PC-9 (cell line): ENCODE measurements around the gene IGDCC3. TPM values are rescaled to one million over a fixed set of nuclear protein-coding genes. Genes with fewer than 3 reads are reported as not detected.

Source experiments
- BruUV-seq: library from RNA; stranded (reverse); fragments of 400-500 nt; replicated peaks from 2 replicates; lab custom pipeline; 2021; lab: Mats Ljungman, UMichigan
- CTCF ChIA-PET: fragments of 300-600 bp; sonication (Branson Sonifier 250); formaldehyde crosslinking; loops from one replicate; lab custom pipeline; 2022; ENCODE audit warnings: antibody characterized with exemption; lab: Charles Lee
- POLR2A ChIA-PET: fragments of 300-600 bp; sonication (Branson Sonifier 250); formaldehyde crosslinking; loops from one replicate; lab custom pipeline; 2022; ENCODE audit warnings: antibody characterized with exemption; ENCODE audit not compliant: unreplicated experiment; lab: Charles Lee
- DNase-seq, 2 experiments: peaks; one replicate each; pipeline versions ENCODE4 v3.0.0 to v3.0.0-alpha.2; 2015 to 2022; ENCODE audit warnings: mixed read lengths in 1 of 2
- H2AFZ ChIP-seq: fragments of 200-600 bp; sonication (generic); 2 replicates; pipeline ENCODE4 v1.8.1; 2017; ENCODE audit warnings: antibody characterized with exemption
- H3F3A ChIP-seq: fragments of 200-600 bp; sonication (generic); 2 replicates; pipeline ENCODE4 v1.8.1; 2017; ENCODE audit warnings: antibody characterized with exemption, mild to moderate bottlenecking, low read depth; ENCODE audit not compliant: insufficient read depth
- H3K27ac ChIP-seq: fragments of 200-600 bp; sonication (generic); 2 replicates; pipeline ENCODE4 v1.6.1; 2016; ENCODE audit warnings: mixed run types
- H3K27me3 ChIP-seq: fragments of 200-600 bp; sonication (generic); 2 replicates; pipeline ENCODE4 v1.6.1; 2016; ENCODE audit warnings: low read depth, mixed run types; ENCODE audit not compliant: insufficient read depth
- H3K36me3 ChIP-seq: fragments of 200-600 bp; sonication (generic); 2 replicates; pipeline ENCODE4 v1.6.1; 2016; ENCODE audit warnings: low read depth, mixed run types
- H3K4me1 ChIP-seq: fragments of 200-600 bp; sonication (generic); replicated peaks from 2 replicates; pipeline ENCODE4 v1.6.1; 2016; ENCODE audit warnings: mixed run types; ENCODE audit not compliant: insufficient read depth
- H3K4me2 ChIP-seq: fragments of 200-600 bp; sonication (generic); 2 replicates; pipeline ENCODE4 v1.6.1; 2017; ENCODE audit warnings: mixed run types
- H3K4me3 ChIP-seq: fragments of 200-600 bp; sonication (generic); 2 replicates; pipeline ENCODE4 v1.6.1; 2016; ENCODE audit warnings: mixed run types
- H3K79me2 ChIP-seq: fragments of 200-600 bp; sonication (generic); 2 replicates; pipeline ENCODE4 v1.6.1; 2017; ENCODE audit warnings: low read depth, mixed run types
- H3K9me2 ChIP-seq: fragments of 200-600 bp; sonication (generic); 2 replicates; pipeline ENCODE4 v1.8.1; 2017; ENCODE audit warnings: mild to moderate bottlenecking; ENCODE audit not compliant: insufficient read depth
- H3K9me3 ChIP-seq: fragments of 200-600 bp; sonication (generic); 2 replicates; pipeline ENCODE4 v1.8.1; 2016; ENCODE audit warnings: low read depth; ENCODE audit not compliant: insufficient read depth
- H4K20me1 ChIP-seq: fragments of 200-600 bp; sonication (generic); 2 replicates; pipeline ENCODE4 v1.8.1; 2017; ENCODE audit not compliant: insufficient read depth
- CTCF ChIP-seq: fragments of 200-600 bp; sonication (generic); conservative IDR thresholded peaks from 2 replicates; pipeline ENCODE4 v1.6.1; 2017; ENCODE audit warnings: mixed run types, antibody characterized with exemption, mild to moderate bottlenecking, moderate library complexity
- EZH2 ChIP-seq: fragments of 200-600 bp; sonication (generic); IDR thresholded peaks from 2 replicates; pipeline ENCODE4 v1.8.0; 2017; ENCODE audit warnings: antibody characterized with exemption, low read depth
- intact Hi-C: fragments of 100-400 bp; cut with micrococcal nuclease; formaldehyde crosslinking; loops from one replicate; pipeline ENCODE4 v1.10.0; 2022; ENCODE audit not compliant: unreplicated experiment
- total RNA-seq: library from RNA; stranded (reverse); gene quantifications from 2 replicates; pipeline ENCODE4 v1.2.3, GENCODE V29; 2021

The IGDCC3 gene
- total RNA-seq, 1 experiment from 2014 or later, result 0.22 TPM

GRCh38 chr15:65305150-65305758 lies 72.5 kb downstream of the IGDCC3 start:
- TF ChIP-seq CTCF, result no peak
- no peak for TF ChIP-seq EZH2
- H3K27me3 ChIP-seq, result no peaks in the 10 kb centered on the region
- BruUV-seq, result no TSS peak
- H3K4me3 ChIP-seq, result peak overlapping the region; percentile 31; the same call in 1 of the 2 replicates
- H3K36me3 ChIP-seq, result no peaks in the 10 kb centered on the region
- H3K9me3 ChIP-seq, result no peaks in the 10 kb centered on the region
- H4K20me1 ChIP-seq, result no peaks in the 10 kb centered on the region
- H2AFZ ChIP-seq, result no peak overlapping the region
- ChIA-PET CTCF (interaction anchor here (0.7 to 1.5 kb wide), 2 partner anchors 14 to 20 kb away, joined by 6 to 7 read pairs; no protein-coding TSS in a partner anchor), POLR2A (interaction anchor here (0.6 to 1.7 kb wide), 20 partner anchors 9 to 1196 kb away, joined by 3 to 32 read pairs (median 8); partner anchors contain the start of genes CLPX, PARP16 and SLC51B)
- peaks cover 19% of the 10 kb centered on the region; the same call in 1 of the 2 replicates for H3F3A ChIP-seq
- intact Hi-C loops, result loop anchor here (2.0 kb wide), 2 partner anchors 120 to 272 kb away; partner anchors contain the start of gene CLPX
- peak overlapping the region; percentile 95 for H3K27ac ChIP-seq
- H3K4me2 ChIP-seq, result peak overlapping the region; percentile 63
- no peak for DNase-seq
- peaks cover 9% of the 10 kb centered on the region; the same call in 1 of the 2 replicates for H3K4me1 ChIP-seq
- no peaks in the 10 kb centered on the region for H3K79me2 ChIP-seq
- no peaks in the 10 kb centered on the region for H3K9me2 ChIP-seq

DNA sequence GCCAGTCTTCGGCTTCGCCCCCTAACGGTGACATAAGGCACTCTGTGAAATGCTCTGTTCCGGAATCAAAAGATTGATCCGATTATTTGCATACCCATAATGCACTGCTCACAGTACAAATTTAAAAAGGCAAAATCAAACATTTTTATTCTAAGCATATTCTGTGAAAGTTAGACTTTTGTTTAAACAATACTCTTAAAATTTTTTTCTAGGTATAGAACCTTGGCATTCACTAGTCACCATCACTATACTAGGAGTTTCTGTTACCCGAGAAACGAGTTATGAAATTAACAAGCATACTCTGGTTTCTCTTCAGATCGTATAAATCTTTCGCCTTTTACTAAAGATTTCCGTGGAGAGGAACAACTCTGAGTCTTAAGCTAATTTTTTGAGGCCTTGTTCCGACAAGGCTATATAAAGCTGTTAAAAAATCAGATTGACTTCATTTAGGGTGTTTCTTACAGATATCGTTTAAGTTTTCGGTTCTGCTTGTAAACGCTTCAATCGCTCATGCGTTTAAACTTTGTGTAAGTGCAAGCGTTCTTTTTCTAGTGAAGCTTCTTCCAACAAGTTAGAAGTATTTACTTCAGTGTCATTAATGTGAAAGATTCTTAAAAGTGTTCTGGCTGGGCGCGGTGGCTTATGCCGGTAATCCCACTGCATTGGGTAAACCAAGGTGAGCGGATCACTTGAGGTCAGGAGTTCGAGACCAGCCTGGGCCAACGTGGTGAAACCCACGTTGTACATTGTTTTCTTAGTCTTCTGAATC lies 73.2 kb downstream of the IGDCC3 start, which contains the start of gene RNU5B-1:
Gene RNU5B-1 (plus strand): TSS at position 297 of the 769 bp plus-strand sequence.
- POLR2A ChIA-PET, result interaction anchor here (0.5 to 1.7 kb wide), 24 partner anchors 10 to 1196 kb away, joined by 3 to 32 read pairs (median 7); partner anchors contain the start of genes CLPX, PARP16 and SLC51B
- CTCF ChIA-PET, result interaction anchor here (1.5 kb wide), 1 partner anchor 14 kb away, joined by 7 read pairs; no protein-coding TSS in a partner anchor

More for the DNA sequence above, 73.2 kb downstream of the IGDCC3 start, which contains the start of gene RNU5B-1:
- Histone ChIP-seq H3K9me2 (no peaks in the 10 kb centered on the region), H4K20me1 (no peaks in the 10 kb centered on the region), H3K4me3 (peak within 1 kb of the TSS; percentile 57), H3K27me3 (no peaks in the 10 kb centered on the region), H3K27ac (peak within 1 kb of the TSS; percentile 95), H3K4me2 (peak within 1 kb of the TSS; percentile 77), H3K36me3 (no peaks in the 10 kb centered on the region), H3F3A (peaks cover 19% of the 10 kb centered on the region; the same call in 1 of the 2 replicates), H3K4me1 (peaks cover 9% of the 10 kb centered on the region; the same call in 1 of the 2 replicates), H3K79me2 (no peaks in the 10 kb centered on the region), H3K9me3 (no peaks in the 10 kb centered on the region), H2AFZ (peak within 1 kb of the TSS; percentile 84)
- intact Hi-C loops, result loop anchor here (1.0 to 2.0 kb wide), 4 partner anchors 8 to 272 kb away; partner anchors contain the start of genes CLPX and RNU5A-1
- peak; percentile 85 to 96 for DNase-seq
- TSS peak; percentile 99 for BruUV-seq
- TF ChIP-seq CTCF, result no peak; the same call in 1 of the 2 replicates
- no peak for TF ChIP-seq EZH2
